Tongue (tissue), 2 donors: ENCODE measurements around the gene DYRK1A. TPM values are rescaled to one million over a fixed set of nuclear protein-coding genes. Genes with fewer than 3 reads are reported as not detected.
"Not testable (repeated sequence)": the region's sequence is repeated elsewhere in the genome, so short reads cannot be mapped to it uniquely, and the experiment has no call there.

Experiments used
- DNase-seq: peaks from one replicate; pipeline ENCODE4 v3.0.0-alpha.2; 2015
- total RNA-seq: library from RNA; depleted of rRNA; stranded (reverse); fragments of >200 nt; gene quantifications from one replicate; pipeline ENCODE4 v1.2.3, GENCODE V29; 2014

Gene DYRK1A
- total RNA-seq, 1 donor from 2014 or later, result 150 TPM

GRCh38 chr21:37484535-37485474 lies 118.2 kb downstream of the DYRK1A start:
- DNase-seq, result peak; percentile 7

DNA sequence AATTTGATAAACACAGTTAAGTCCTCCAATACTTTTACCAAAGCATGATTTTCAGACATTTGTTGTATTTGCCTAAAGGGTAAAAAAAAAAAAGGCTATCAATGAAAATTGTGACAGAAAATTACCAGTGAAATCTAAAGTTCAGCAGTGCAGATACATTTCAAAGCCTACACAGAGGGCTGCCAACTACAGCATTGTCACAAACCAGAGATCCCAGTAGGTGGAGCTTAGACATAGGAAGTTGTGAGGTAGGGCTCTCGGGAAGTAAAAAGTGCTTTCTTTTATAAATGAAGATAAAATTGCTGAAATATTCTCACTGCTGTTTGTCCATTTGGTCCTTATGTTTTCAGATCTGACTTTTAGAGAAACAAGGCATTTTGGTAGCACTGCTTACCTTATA lies 123.0 kb downstream of the DYRK1A start:
- DNase-seq, result no peak

- no peak for DNase-seq
Measured at GRCh38 chr21:37490084-37490483, 123.5 kb downstream of the DYRK1A start.

GRCh38 chr21:37496972-37497371 lies 130.4 kb downstream of the DYRK1A start:
- DNase-seq, result no peak

- DNase-seq, result no peak
Measured at GRCh38 chr21:37498664-37499063, 132.1 kb downstream of the DYRK1A start.

DNA sequence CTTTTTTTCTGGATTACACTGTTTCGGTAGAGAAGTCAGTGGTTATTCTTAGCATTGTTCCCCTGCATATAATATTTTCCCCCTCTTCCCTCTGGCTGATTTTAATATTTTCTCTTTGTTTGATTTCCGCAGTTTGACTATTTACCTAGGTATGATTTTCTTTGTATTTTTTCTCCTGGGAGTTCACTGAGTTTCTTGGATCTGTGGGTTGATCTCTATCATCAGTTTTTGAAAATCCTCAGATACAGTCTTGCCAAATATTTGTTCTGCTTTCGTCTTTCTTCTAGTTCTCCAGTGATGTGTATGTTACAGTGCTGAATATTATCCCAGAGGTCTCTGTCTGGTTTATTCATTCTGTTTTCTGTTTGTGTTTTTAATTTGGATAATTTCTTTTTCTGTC lies 136.4 kb downstream of the DYRK1A start:
- DNase-seq, result no peak

GRCh38 chr21:37503848-37504467 lies 137.4 kb downstream of the DYRK1A start:
- no peak for DNase-seq

DNA sequence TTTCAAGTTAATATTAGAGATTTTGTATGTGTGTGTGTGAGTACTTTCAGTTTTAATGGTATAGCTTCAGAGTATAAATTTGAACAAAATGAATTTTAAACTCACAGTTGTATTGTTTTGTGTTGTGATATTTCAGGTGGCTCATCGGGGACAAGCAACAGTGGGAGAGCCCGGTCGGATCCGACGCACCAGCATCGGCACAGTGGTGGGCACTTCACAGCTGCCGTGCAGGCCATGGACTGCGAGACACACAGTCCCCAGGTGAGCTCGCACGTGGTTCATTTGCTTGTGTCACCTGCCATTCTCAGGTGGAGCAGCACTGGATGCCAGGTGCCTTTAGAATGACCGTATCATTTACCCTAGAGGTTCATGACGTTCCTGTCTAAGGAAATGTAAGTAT lies 139.4 kb downstream of the DYRK1A start:
- DNase-seq, result no peak

- no peak for DNase-seq
Measured at GRCh38 chr21:37507716-37508115, 141.1 kb downstream of the DYRK1A start.

DNA sequence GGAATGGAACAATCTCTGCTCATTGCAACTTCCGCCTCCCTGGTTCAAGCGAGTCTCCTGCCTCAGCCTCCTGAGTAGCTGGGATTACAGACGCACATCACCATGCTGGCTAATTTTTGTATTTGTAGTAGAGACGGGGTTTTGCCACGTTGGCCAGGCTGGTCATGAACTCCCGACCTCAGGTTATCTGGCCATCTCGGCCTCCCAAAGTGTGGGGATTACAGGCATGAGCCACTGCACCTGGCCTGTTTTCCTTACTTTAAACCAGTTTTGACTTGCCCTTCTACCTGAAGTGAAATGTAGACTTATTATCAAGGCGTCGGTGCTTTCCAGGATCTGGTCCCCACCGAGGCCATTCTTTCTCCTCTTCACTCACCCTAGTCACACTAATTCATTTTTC lies 141.8 kb downstream of the DYRK1A start:
- no peak for DNase-seq

- DNase-seq, result no peak
Measured at GRCh38 chr21:37509802-37510393, 143.3 kb downstream of the DYRK1A start.

- DNase-seq, result no peak
Measured at GRCh38 chr21:37511848-37512247, 145.3 kb downstream of the DYRK1A start.

DNA sequence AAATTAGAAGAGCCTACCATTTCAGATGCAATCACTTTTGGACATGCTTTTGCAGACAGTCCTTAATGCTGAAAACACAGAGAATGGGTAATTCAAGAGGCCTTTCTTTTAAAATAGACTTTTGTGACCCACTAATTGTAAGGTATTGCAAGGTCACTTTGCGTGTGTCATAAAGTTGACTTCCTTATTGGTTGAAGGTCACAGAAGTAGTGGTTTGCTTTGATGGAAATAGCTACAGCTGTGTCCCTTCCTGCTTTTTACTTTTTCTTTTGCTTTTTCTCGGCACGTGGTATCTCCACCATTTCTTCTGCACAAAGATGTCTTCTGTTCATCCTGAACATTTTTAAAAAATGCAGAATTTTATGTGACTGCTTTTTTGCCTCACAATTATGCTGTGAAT lies 146.8 kb downstream of the DYRK1A start:
- DNase-seq, result no peak

DNA sequence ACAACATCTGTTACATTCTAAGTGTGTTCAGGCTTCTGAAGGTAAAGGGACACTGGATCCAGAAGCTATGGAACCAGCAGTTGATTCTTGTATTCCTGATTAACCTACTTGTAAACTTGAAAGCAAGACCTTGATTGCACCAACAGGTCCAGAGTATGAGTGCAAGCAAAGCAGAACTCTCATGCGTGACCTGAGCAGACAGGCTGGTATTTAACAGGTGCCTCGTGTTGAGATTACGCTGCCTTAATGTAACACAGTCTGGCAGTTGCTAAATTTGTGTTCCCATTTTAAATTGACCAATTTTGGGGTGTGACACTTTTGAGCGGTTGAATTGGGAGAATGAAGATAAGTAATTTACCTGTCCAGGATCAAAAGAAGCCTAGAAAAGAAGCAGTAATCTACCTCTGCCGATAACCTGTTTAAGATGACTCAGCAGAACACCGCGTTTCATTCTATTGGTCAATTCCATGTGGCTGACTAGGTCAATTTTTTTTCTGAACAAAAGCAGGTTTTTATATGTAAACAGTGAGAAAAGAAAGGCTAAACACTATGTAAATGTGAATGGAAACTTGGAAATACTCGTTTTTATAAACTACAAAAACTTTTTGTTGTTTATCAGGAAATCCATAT lies 147.6 kb downstream of the DYRK1A start:
- no peak for DNase-seq

DNA sequence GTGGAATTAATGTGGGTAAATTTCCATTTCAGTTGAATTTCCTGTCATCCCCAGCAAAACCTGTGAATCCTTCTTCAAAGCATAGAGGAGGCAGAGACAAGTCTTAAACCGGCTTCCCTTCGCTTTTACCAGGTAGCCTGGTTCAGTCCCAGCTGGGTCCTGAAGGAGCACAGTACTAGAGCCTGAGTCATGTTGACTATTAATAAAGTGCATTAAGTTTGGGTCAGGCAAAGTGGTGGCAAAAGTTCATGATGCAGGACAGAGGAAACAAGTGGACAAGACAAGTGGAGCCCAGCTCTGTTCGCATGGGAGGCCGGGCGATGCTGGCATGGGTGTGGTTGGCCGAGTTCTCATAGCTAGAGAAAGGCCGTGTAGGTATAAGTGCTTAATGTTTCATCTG lies 150.4 kb downstream of the DYRK1A start:
- DNase-seq, result no peak

GRCh38 chr21:37520801-37521200 lies 154.2 kb downstream of the DYRK1A start:
- no peak for DNase-seq

DNA sequence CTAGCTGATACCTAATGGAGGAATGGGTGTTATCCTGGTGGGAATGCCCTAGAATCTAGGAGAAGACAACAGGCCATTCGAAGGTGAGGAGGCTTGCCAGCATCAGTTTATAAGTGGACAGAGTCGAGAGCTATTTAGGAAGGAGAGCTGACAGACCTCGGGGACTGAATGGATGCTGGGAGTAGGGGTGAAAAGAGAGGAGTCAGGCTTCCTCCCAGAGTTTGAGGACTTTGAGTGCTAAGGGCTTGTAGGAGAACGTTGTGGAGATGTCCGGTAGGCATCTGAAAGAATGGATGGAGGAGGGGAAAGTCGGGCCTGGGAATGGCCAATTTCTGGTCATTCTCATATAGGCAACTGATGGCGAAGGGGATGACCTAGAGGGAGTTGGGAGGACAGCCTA lies 155.1 kb downstream of the DYRK1A start:
- DNase-seq, result no peak

DNA sequence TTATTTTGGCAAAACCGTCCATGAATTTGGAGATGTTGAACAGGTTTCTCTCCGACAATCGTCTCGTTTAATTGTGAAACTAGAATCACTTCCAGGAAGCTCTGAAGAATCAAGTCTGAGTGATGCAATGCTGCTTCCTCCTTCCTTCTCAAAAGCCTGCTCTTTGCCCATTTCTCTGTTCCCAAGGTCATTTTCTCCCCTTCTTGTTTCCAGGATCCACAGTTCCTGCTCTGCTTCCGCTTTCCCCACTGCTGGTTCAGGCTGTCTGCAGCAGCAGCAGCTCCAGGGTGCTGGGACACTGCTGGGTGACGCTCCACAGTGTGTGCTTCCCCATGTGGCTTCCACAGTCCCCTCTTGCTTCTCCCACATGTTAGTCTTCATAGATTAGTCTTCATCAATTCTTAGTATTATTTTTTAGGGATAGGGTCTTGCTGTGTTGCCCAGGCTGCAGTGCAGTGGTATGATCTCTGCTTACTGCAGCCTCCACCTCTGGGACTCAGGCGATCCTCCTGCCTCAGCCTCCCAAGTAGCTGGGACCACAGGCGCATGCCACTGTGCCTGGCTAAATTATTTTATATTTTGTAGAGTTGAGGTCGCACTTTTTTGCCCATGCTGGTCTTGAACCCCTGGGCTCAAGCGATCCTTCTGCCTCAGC lies 156.2 kb downstream of the DYRK1A start:
- no peak for DNase-seq

DNA sequence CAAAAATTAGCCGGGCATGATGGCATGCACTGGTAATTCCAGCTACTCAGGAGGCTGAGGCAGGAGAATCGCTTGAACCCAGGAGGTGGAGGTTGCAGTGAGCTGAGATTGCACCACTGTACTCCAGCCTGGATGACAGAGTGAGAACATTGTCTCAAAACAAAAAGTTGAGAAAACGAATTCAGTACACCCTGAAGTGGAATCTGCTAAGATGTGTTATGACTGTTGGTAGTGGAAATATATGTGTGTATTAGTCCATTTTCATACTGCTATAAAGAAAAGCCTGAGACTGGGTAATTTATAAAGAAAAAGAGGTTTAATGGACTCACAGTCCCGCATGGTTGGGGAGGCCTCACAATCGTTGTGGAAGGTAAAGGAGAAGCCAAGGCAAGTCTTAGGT lies 158.4 kb downstream of the DYRK1A start:
- not testable (repeated sequence) for DNase-seq

DNA sequence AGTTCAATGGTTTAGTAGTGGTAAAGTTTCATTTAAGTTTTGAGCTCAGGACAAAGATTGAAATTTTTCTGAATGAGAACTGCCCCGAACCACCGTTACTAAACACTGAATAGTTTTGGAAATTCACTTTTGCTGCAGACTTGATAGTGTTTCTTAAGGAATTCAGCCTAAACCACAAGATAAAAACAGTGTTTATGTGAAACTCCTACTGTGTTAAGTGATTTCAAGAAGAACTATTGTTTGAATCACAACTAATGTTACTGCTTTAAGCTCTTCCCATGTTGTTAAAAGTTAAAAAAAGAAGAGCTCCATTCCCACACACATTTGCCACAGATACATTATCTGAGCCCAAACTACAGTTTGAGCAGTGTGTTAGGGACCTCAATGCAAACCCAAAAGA lies 159.2 kb downstream of the DYRK1A start:
- no peak for DNase-seq

GRCh38 chr21:37527103-37527502 lies 160.5 kb downstream of the DYRK1A start:
- no peak for DNase-seq

DNA sequence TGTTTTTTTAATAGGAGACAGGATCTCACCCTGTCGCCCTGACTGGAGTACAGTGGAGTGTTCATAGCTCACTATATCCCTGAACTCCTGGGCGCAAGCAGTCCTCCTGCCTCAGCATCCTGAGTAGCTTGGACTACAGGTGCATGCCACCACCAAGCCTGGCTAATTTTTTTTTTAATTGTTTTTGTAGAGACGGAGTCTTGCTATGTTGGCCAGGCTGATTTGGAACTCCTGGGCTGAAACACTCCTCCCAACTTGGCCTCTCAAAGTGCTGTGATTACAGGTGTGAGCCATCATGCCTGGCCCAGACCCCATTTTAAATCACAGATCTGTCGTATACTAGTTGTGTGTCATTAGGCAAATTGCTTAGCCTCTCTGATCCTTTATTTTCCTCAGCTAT lies 161.1 kb downstream of the DYRK1A start:
- DNase-seq, result no peak
